Gastrocnemius medialis (tissue), 4 donors: Measurements from ENCODE around the gene ZNF488.

Experiments
- CTCF ChIP-seq, 5 experiments: fragments of 450-650 bp in 3 of 5; fragments of 200-600 bp in 2 of 5; sonication (generic) in 2 of 5; IDR thresholded peaks in 4 of 5; conservative IDR thresholded peaks in 1 of 5; 1 replicate in 4 of 5; 2 replicates in 1 of 5; pipeline ENCODE4 v1.5.1; 2016 to 2019; ENCODE audit warnings: antibody characterized with exemption in 5 of 5, mild to moderate bottlenecking in 3 of 5, moderate library complexity in 3 of 5
- POLR2A ChIP-seq, 2 donors: fragments of 450-650 bp; IDR thresholded peaks; one replicate each; pipeline ENCODE4 v1.6.1; 2017; ENCODE audit warnings: antibody characterized with exemption in 2 of 2, mild to moderate bottlenecking in 2 of 2, moderate library complexity in 2 of 2

GRCh38 chr10:47396311-47396717, 12.2 kb upstream of the ZNF488 start:
- TF ChIP-seq CTCF (IDR thresholded peaks at IDR 0.05 in 4 of 5, conservative IDR thresholded peaks at IDR 0.05 in 1 of 5) (no peak), POLR2A (IDR thresholded peaks at IDR 0.05) (no peak)
